ENCODE measurements around the gene RPL12. TPM values are rescaled to one million over a fixed set of nuclear protein-coding genes. Genes with fewer than 3 reads are reported as not detected.

Gene RPL12
- total RNA-seq, 4 donors from 2014 or later = 2,005 to 2,223 (median 2,119) TPM

GRCh38 chr9:127463911-127464310 is 12.7 kb upstream of the RPL12 start:
- Histone ChIP-seq H3K36me3 (peaks cover 5 to 96% (median 27%) of the 10 kb centered on the region in 3 donors), H3K4me3 (no peak overlapping the region), H3K27me3 (no peaks in the 10 kb centered on the region), H3K9me3 (no peaks in the 10 kb centered on the region), H3K4me1 (no peaks in the 10 kb centered on the region), H3K27ac (no peak overlapping the region)
- TF ChIP-seq EP300 (IDR thresholded peaks at IDR 0.05) = no peak
- no peak for TF ChIP-seq POLR2A (IDR thresholded peaks at IDR 0.05)
- TF ChIP-seq, protein P1, sequence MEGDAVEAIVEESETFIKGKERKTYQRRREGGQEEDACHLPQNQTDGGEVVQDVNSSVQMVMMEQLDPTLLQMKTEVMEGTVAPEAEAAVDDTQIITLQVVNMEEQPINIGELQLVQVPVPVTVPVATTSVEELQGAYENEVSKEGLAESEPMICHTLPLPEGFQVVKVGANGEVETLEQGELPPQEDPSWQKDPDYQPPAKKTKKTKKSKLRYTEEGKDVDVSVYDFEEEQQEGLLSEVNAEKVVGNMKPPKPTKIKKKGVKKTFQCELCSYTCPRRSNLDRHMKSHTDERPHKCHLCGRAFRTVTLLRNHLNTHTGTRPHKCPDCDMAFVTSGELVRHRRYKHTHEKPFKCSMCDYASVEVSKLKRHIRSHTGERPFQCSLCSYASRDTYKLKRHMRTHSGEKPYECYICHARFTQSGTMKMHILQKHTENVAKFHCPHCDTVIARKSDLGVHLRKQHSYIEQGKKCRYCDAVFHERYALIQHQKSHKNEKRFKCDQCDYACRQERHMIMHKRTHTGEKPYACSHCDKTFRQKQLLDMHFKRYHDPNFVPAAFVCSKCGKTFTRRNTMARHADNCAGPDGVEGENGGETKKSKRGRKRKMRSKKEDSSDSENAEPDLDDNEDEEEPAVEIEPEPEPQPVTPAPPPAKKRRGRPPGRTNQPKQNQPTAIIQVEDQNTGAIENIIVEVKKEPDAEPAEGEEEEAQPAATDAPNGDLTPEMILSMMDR (IDR thresholded peaks at IDR 0.05) = no peak
- 17 to 43% methylated on average over 4 to 5 of the region's 7 CpGs for WGBS, 2 donors
- no peak for DNase-seq (ENCODE audit: low spot score in 2 of 2)

DNA sequence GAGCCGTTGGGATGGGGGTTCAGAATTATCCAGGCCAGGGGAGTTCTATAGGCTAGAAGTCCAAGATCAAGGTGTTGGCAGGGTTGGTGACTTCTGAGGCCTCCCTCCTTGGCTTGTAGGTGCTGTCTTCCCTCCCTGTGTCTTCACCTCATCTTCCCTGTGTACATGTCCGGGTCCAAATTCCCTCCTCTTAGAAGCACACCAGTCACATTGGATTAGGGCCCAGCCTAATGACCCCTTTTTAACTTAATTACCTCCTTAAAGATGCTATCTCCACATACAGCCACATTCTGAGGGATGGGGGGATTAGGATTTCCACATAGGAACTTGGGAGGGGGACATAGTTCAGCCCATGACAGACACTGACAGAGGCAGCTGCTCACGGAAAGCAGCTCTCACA is 12.2 kb upstream of the RPL12 start:
- no peak for TF ChIP-seq EP300 (IDR thresholded peaks at IDR 0.05)
- no peak for TF ChIP-seq POLR2A (IDR thresholded peaks at IDR 0.05)
- TF ChIP-seq, protein P1 (IDR thresholded peaks at IDR 0.05) = no peak
- Histone ChIP-seq H3K4me3 (no peak overlapping the region), H3K4me1 (no peaks in the 10 kb centered on the region), H3K36me3 (peaks cover 5 to 96% (median 27%) of the 10 kb centered on the region in 3 donors), H3K27ac (no peak overlapping the region), H3K27me3 (no peaks in the 10 kb centered on the region), H3K9me3 (no peaks in the 10 kb centered on the region)
- WGBS, 2 donors = 77 to 83% methylated on average over 3 of the region's 3 CpGs
- DNase-seq (ENCODE audit: low spot score in 2 of 2) = no peak

DNA sequence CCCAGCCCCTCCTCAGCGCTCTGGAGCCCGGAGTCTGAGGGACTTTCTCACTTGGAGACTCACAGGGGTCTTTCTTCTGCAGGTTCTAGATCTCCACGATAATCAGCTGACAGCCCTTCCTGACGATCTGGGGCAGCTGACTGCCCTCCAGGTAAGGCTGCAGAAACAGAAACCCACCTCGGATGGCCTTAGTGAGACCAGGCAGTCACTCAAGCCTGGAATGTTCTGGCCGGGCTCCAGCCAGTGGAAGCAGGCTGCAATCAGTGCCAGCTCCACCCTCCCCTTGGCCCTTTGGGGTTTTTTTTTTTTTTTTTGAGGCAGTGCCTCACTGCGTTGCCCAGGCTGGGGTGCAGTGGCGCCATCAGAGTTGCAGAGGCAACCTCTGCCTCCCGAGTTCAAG is 7.7 kb upstream of the RPL12 start:
- Histone ChIP-seq H3K36me3 (peaks cover 5 to 96% (median 23%) of the 10 kb centered on the region in 3 donors), H3K4me3 (no peak overlapping the region), H3K4me1 (peaks cover 0 to 8% (median 0%) of the 10 kb centered on the region in 4 donors), H3K27me3 (no peaks in the 10 kb centered on the region), H3K27ac (no peak overlapping the region), H3K9me3 (no peaks in the 10 kb centered on the region)
- DNase-seq (ENCODE audit: low spot score in 2 of 2) = no peak
- WGBS, 2 donors = 77 to 83% methylated on average over 9 of the region's 9 CpGs
- TF ChIP-seq, protein P1 (IDR thresholded peaks at IDR 0.05) = no peak
- no peak for TF ChIP-seq EP300 (IDR thresholded peaks at IDR 0.05)
- no peak for TF ChIP-seq POLR2A (IDR thresholded peaks at IDR 0.05)

GRCh38 chr9:127457191-127457878 is 6.1 kb upstream of the RPL12 start:
- WGBS, 2 donors = 85 to 86% methylated on average over 17 of the region's 17 CpGs
- no peak overlapping the region for H3K27ac ChIP-seq
- H3K36me3 ChIP-seq = peaks cover 5 to 81% (median 14%) of the 10 kb centered on the region in 3 donors
- H3K27me3 ChIP-seq = no peaks in the 10 kb centered on the region
- no peaks in the 10 kb centered on the region for H3K9me3 ChIP-seq
- peaks cover 0 to 18% (median 2%) of the 10 kb centered on the region in 4 donors for H3K4me1 ChIP-seq
- DNase-seq (ENCODE audit: low spot score in 2 of 2) = no peak
- TF ChIP-seq EP300 (IDR thresholded peaks at IDR 0.05) = no peak
- no peak overlapping the region for H3K4me3 ChIP-seq

- Histone ChIP-seq H3K4me3 (no peak overlapping the region), H3K27ac (no peak overlapping the region), H3K36me3 (peaks cover 0 to 62% (median 5%) of the 10 kb centered on the region in 3 donors), H3K4me1 (peaks cover 0 to 25% (median 4%) of the 10 kb centered on the region in 4 donors), H3K27me3 (no peaks in the 10 kb centered on the region), H3K9me3 (no peaks in the 10 kb centered on the region)
- WGBS, 2 donors = 59 to 60% methylated on average over 6 of the region's 6 CpGs
- no peak for DNase-seq (ENCODE audit: low spot score in 2 of 2)
- TF ChIP-seq, protein P1 (IDR thresholded peaks at IDR 0.05) = peak in 1 of 5 experiments; percentile 19
- no peak for TF ChIP-seq EP300 (IDR thresholded peaks at IDR 0.05)
- no peak for TF ChIP-seq POLR2A (IDR thresholded peaks at IDR 0.05)
Measured at GRCh38 chr9:127455324-127455992, 4.3 kb upstream of the RPL12 start.

Measured in tibial nerve (tissue), 4 donors.